Measurements from ENCODE around the gene CTF1.
"Not testable (repeated sequence)": the region's sequence is repeated elsewhere in the genome, so short reads cannot be mapped to it uniquely, and the experiment has no call there.

- TF ChIP-seq ZNF274 (IDR thresholded peaks at IDR 0.05; ENCODE audit: insufficient read depth, insufficient read length); NBN (IDR thresholded peaks at IDR 0.05); RCOR1 (conservative IDR thresholded peaks at IDR 0.05; ENCODE audit: low read depth, low read length); USF1 (IDR thresholded peaks at IDR 0.05; ENCODE audit: borderline replicate concordance, extremely low read length, insufficient read depth, low read depth, low read length); EP300 (IDR thresholded peaks at IDR 0.05; ENCODE audit: borderline replicate concordance in 1 of 2, control insufficient read depth in 1 of 2, low read depth in 2 of 2, low read length in 2 of 2): not testable (repeated sequence)
Observed at GRCh38 chr16:30860729-30861128, 35.7 kb upstream of the CTF1 start.

Data from GM12878 (cell line).